GM21619 (cell line): ENCODE data around the gene DNPEP.

ENCODE experiments used
- ATAC-seq: cut with Tn5 transposase; IDR thresholded peaks from one replicate; pipeline ENCODE4 v1.9.1; 2021; ENCODE audit not compliant: unreplicated experiment

Gene DNPEP

GRCh38 chr2:219387306-219388120 lies at the start of gene DNPEP:
Gene DNPEP, minus strand, starts transcription at chr2:219387912. Its CDS starts 118 bp downstream, at chr2:219387794.
- ATAC-seq: peak; percentile 60

- ATAC-seq: no peak
Observed at GRCh38 chr2:219437141-219437540, 49.4 kb upstream of the DNPEP start.

- no peak for ATAC-seq
Observed at GRCh38 chr2:219436491-219436890, 48.8 kb upstream of the DNPEP start.

- ATAC-seq: no peak
Observed at GRCh38 chr2:219435701-219436100, 48.0 kb upstream of the DNPEP start.

GRCh38 chr2:219434718-219435525 lies 47.2 kb upstream of the DNPEP start, which contains the start of gene SPEG:
Gene SPEG, plus strand, starts transcription at chr2:219434843. Its CDS starts 135 bp downstream, at chr2:219434978.
- no peak for ATAC-seq

- ATAC-seq: no peak
Observed at GRCh38 chr2:219434468-219434717, 46.7 kb upstream of the DNPEP start.

GRCh38 chr2:219433666-219434467 lies 46.2 kb upstream of the DNPEP start:
- ATAC-seq: no peak

GRCh38 chr2:219430633-219431615 lies 43.2 kb upstream of the DNPEP start:
- no peak for ATAC-seq

GRCh38 chr2:219429958-219430606 lies 42.4 kb upstream of the DNPEP start:
- ATAC-seq: no peak

GRCh38 chr2:219428469-219428868 lies 40.8 kb upstream of the DNPEP start:
- no peak for ATAC-seq

- ATAC-seq: no peak
Observed at GRCh38 chr2:219426534-219427136, 38.9 kb upstream of the DNPEP start.

- ATAC-seq: no peak
Observed at GRCh38 chr2:219426068-219426443, 38.3 kb upstream of the DNPEP start.

GRCh38 chr2:219425238-219426067 lies 37.7 kb upstream of the DNPEP start:
- ATAC-seq: no peak

- ATAC-seq: no peak
Observed at GRCh38 chr2:219423652-219424377, 36.1 kb upstream of the DNPEP start.

GRCh38 chr2:219422952-219423534 lies 35.3 kb upstream of the DNPEP start:
- no peak for ATAC-seq

GRCh38 chr2:219421323-219421722 lies 33.6 kb upstream of the DNPEP start:
- ATAC-seq: no peak

- ATAC-seq: no peak
Observed at GRCh38 chr2:219420687-219421086, 33.0 kb upstream of the DNPEP start.
